Measurements from ENCODE around the gene AKIRIN1. TPM values are rescaled to one million over a fixed set of nuclear protein-coding genes. Genes with fewer than 3 reads are reported as not detected.
"Not testable (repeated sequence)": the region's sequence is repeated elsewhere in the genome, so short reads cannot be mapped to it uniquely, and the experiment has no call there.

AKIRIN1 gene, protein sequence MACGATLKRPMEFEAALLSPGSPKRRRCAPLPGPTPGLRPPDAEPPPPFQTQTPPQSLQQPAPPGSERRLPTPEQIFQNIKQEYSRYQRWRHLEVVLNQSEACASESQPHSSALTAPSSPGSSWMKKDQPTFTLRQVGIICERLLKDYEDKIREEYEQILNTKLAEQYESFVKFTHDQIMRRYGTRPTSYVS
- total RNA-seq: 10 to 100 TPM; 65.7 to 86.0 TPM

- peak; percentile 98 for DNase-seq
- H3K9me3 Mint-ChIP-seq (ENCODE audit: low read depth): no peaks in the 10 kb centered on the region
- H3K4me1 Mint-ChIP-seq: peaks cover 55% of the 10 kb centered on the region
- intact Hi-C loops (cut with DNase I, micrococcal nuclease): loop anchor here (1.0 to 10.0 kb wide), 13 partner anchors 12 to 1299 kb away; partner anchors contain the start of genes MYCBP (in 2 of the 2), NDUFS5 (in 2 of the 2), RRAGC (in 2 of the 2) and CDCA8 (in 1 of the 2)
- CTCF ChIA-PET: interaction anchor here (1.1 kb wide), 1 partner anchor 15 kb away, joined by 5 read pairs; no protein-coding TSS in a partner anchor
- peaks cover 30% of the 10 kb centered on the region for H3K36me3 Mint-ChIP-seq (ENCODE audit: low read depth)
- POLR2A ChIA-PET: interaction anchor here (1.0 kb wide), 1 partner anchor 41 kb away, joined by 6 read pairs; no protein-coding TSS in a partner anchor
- peak within 1 kb of the TSS; percentile 87 for H3K4me3 Mint-ChIP-seq
- peak; percentile 91 for ATAC-seq
- H3K27ac Mint-ChIP-seq: peak within 1 kb of the TSS; percentile 88
- no peaks in the 10 kb centered on the region for H3K27me3 Mint-ChIP-seq
Observed at GRCh38 chr1:38990738-38991637, at the start of gene AKIRIN1. TSS of gene AKIRIN1 (plus strand) at chr1:38991276. CDS start at chr1:38991381, 105 bp downstream.

GRCh38 chr1:38941527-38942019 is 49.5 kb upstream of the AKIRIN1 start, which contains the start of gene RHBDL2:
TSS of gene RHBDL2 (minus strand) at chr1:38941830. CDS start at chr1:38919212, 22,618 bp downstream.
- intact Hi-C loops (cut with DNase I, micrococcal nuclease): no loop called here
- CTCF ChIA-PET: interaction anchor here (1.2 kb wide), 1 partner anchor 47 kb away, joined by 3 read pairs; no protein-coding TSS in a partner anchor
- H3K4me3 Mint-ChIP-seq: no peak within 1 kb of the TSS
- POLR2A ChIA-PET: no interaction called here
- DNase-seq (no peak), ATAC-seq (no peak)
- H3K4me1 Mint-ChIP-seq: no peaks in the 10 kb centered on the region
- peaks cover 2% of the 10 kb centered on the region for H3K27me3 Mint-ChIP-seq
- H3K27ac Mint-ChIP-seq: peak within 1 kb of the TSS; percentile 11
- no peaks in the 10 kb centered on the region for H3K36me3 Mint-ChIP-seq (ENCODE audit: low read depth)
- H3K9me3 Mint-ChIP-seq (ENCODE audit: low read depth): no peaks in the 10 kb centered on the region

DNA sequence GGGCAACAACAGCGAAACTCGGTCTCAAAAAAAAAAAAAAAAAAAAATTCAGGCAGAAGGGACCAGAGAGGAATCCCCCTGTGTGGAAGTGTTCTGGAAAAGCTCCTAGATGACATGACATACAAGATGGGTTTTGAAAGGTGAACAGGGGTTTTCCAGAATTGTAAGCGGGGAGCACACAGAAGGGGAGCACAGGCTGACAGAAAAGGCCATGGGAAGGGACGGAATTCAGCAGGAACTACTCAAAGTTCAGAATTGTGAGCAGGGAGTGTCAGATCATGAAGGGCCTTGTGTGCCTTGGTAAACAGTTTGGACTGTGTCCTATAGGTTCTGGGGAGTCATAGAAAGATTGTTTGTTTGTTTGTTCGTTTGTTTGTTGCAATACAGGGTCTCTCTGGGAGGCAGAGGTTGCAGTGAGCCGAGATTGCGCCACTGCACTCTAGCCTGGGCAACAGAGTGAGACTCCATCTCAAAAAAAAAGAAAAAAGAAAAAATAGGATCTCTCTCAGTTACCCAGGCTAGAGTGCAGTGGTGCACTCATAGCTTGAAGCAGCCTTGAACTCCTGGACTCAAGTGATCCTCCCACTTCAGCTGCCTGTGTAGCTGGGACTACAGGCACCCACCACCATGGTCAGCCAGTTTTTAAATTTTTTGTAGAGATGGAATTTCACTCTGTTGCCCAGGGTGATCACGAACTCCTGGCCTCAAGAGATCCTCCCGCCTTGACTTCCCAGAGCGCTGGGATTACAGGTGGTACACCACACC is 48.2 kb upstream of the AKIRIN1 start:
- POLR2A ChIA-PET: interaction anchor here (0.6 kb wide), 1 partner anchor 739 kb away, joined by 3 read pairs; no protein-coding TSS in a partner anchor
- no peaks in the 10 kb centered on the region for H3K27me3 Mint-ChIP-seq
- H3K4me1 Mint-ChIP-seq: no peaks in the 10 kb centered on the region
- intact Hi-C loops (cut with DNase I, micrococcal nuclease): no loop called here
- peak overlapping the region; percentile 11 for H3K27ac Mint-ChIP-seq
- no peak overlapping the region for H3K4me3 Mint-ChIP-seq
- no peaks in the 10 kb centered on the region for H3K36me3 Mint-ChIP-seq (ENCODE audit: low read depth)
- CTCF ChIA-PET: interaction anchor here (1.2 to 1.5 kb wide), 2 partner anchors 14 to 46 kb away, joined by 3 read pairs; no protein-coding TSS in a partner anchor
- H3K9me3 Mint-ChIP-seq (ENCODE audit: low read depth): no peaks in the 10 kb centered on the region
- DNase-seq: no peak
- ATAC-seq: no peak

DNA sequence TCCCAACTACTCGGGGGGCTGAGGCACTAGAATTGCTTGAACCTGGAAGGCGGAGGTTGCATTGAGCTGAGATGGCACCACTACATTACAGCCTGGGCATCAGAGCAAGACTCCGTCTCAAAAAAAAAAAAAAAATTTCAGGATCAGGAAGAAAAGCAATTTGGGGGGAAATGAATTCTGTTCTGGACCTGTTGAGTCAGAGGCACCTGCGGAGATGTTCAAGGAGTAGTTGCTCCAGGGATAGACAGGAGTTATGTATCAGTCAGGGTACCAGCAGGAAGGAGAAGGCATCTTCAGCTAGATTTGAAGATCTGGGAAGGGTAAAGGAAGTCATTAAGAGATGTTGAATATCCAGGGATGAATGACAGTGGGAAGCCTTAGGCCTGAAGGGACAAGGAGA is 46.5 kb upstream of the AKIRIN1 start:
- ATAC-seq: no peak
- ChIA-PET POLR2A (interaction anchor here (0.6 kb wide), 1 partner anchor 8 kb away, joined by 4 read pairs; no protein-coding TSS in a partner anchor), CTCF (interaction anchor here (1.0 kb wide), 1 partner anchor 148 kb away, joined by 3 read pairs; no protein-coding TSS in a partner anchor)
- Mint-ChIP-seq H3K27me3 (no peaks in the 10 kb centered on the region), H3K27ac (no peak overlapping the region), H3K9me3 (ENCODE audit: low read depth) (no peaks in the 10 kb centered on the region), H3K4me1 (no peaks in the 10 kb centered on the region), H3K36me3 (ENCODE audit: low read depth) (no peaks in the 10 kb centered on the region), H3K4me3 (no peak overlapping the region)
- intact Hi-C loops (cut with DNase I, micrococcal nuclease): no loop called here
- no peak for DNase-seq

GRCh38 chr1:38950553-38950952 is 40.5 kb upstream of the AKIRIN1 start:
- no peak for DNase-seq
- ChIA-PET POLR2A (no interaction called here), CTCF (no interaction called here)
- intact Hi-C loops (cut with DNase I, micrococcal nuclease): no loop called here
- no peak overlapping the region for H3K4me3 Mint-ChIP-seq
- ATAC-seq: no peak
- no peaks in the 10 kb centered on the region for H3K9me3 Mint-ChIP-seq (ENCODE audit: low read depth)
- no peak overlapping the region for H3K27ac Mint-ChIP-seq
- peaks cover 9% of the 10 kb centered on the region for H3K4me1 Mint-ChIP-seq
- H3K27me3 Mint-ChIP-seq: no peaks in the 10 kb centered on the region
- no peaks in the 10 kb centered on the region for H3K36me3 Mint-ChIP-seq (ENCODE audit: low read depth)

GRCh38 chr1:38953433-38953860 is 37.6 kb upstream of the AKIRIN1 start:
- Mint-ChIP-seq H3K4me1 (peaks cover 9% of the 10 kb centered on the region), H3K9me3 (ENCODE audit: low read depth) (no peaks in the 10 kb centered on the region), H3K27me3 (no peaks in the 10 kb centered on the region), H3K36me3 (ENCODE audit: low read depth) (no peaks in the 10 kb centered on the region), H3K4me3 (no peak overlapping the region), H3K27ac (no peak overlapping the region)
- ATAC-seq: no peak
- intact Hi-C loops (cut with DNase I, micrococcal nuclease): no loop called here
- DNase-seq: no peak
- ChIA-PET CTCF (interaction anchor here (0.7 to 0.9 kb wide), 2 partner anchors 12 to 145 kb away, joined by 4 read pairs; no protein-coding TSS in a partner anchor), POLR2A (no interaction called here)

GRCh38 chr1:38958967-38959366 is 32.1 kb upstream of the AKIRIN1 start:
- Mint-ChIP-seq H3K27ac (no peak overlapping the region), H3K9me3 (ENCODE audit: low read depth) (no peaks in the 10 kb centered on the region), H3K27me3 (no peaks in the 10 kb centered on the region), H3K36me3 (ENCODE audit: low read depth) (no peaks in the 10 kb centered on the region), H3K4me1 (peaks cover 3% of the 10 kb centered on the region), H3K4me3 (no peak overlapping the region)
- ChIA-PET POLR2A (no interaction called here), CTCF (no interaction called here)
- ATAC-seq (no peak), DNase-seq (no peak)
- intact Hi-C loops (cut with DNase I, micrococcal nuclease): no loop called here

DNA sequence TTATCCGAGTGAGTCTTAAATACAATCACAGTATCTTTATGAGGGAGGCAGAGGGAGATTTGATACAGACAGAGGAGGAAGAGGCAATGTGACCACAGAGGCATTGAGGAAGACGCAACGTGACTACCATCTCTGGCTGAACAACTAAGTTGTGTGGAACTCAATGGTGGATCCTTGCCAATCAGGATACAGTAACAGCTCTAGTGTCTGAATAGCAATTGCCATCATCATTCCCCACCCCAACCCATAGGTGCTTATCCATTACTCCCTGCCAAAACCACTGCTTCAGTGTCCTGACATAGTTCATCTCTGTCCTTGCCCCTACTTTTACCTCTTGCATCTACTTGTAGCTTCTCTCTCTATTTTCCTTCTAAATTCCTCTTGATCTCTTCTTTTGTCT is 29.0 kb upstream of the AKIRIN1 start:
- Mint-ChIP-seq H3K36me3 (ENCODE audit: low read depth) (no peaks in the 10 kb centered on the region), H3K4me3 (no peak overlapping the region), H3K4me1 (peaks cover 5% of the 10 kb centered on the region), H3K27ac (no peak overlapping the region), H3K9me3 (ENCODE audit: low read depth) (no peaks in the 10 kb centered on the region), H3K27me3 (no peaks in the 10 kb centered on the region)
- ChIA-PET POLR2A (no interaction called here), CTCF (no interaction called here)
- ATAC-seq (no peak), DNase-seq (no peak)
- intact Hi-C loops (cut with DNase I, micrococcal nuclease): no loop called here

DNA sequence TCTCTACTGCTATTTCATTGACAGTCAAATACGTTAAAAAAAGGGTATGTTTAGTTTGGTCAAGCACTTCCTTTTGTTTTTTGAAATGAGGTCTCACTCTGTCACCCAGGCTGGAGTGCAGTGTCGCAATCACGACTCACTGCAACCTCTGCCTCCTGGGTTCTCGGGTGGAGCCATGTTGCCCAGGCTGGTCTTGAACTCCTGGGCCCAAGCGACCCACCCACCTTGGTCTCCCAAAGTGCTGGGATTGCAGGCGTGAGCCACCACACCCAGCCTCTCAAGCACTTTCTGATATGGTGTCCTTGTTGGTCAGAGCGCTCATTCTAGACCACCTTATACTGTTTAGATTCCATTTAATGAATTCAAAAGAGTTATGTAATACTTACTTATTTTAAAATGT is 28.5 kb upstream of the AKIRIN1 start:
- H3K27me3 Mint-ChIP-seq: no peaks in the 10 kb centered on the region
- intact Hi-C loops (cut with DNase I, micrococcal nuclease): no loop called here
- ChIA-PET POLR2A (no interaction called here), CTCF (no interaction called here)
- H3K4me3 Mint-ChIP-seq: no peak overlapping the region
- peaks cover 5% of the 10 kb centered on the region for H3K4me1 Mint-ChIP-seq
- no peak overlapping the region for H3K27ac Mint-ChIP-seq
- H3K9me3 Mint-ChIP-seq (ENCODE audit: low read depth): no peaks in the 10 kb centered on the region
- no peak for DNase-seq
- H3K36me3 Mint-ChIP-seq (ENCODE audit: low read depth): no peaks in the 10 kb centered on the region
- no peak for ATAC-seq

GRCh38 chr1:38964140-38964548 is 26.9 kb upstream of the AKIRIN1 start:
- Mint-ChIP-seq H3K4me1 (peaks cover 5% of the 10 kb centered on the region), H3K27ac (no peak overlapping the region), H3K9me3 (ENCODE audit: low read depth) (no peaks in the 10 kb centered on the region), H3K36me3 (ENCODE audit: low read depth) (no peaks in the 10 kb centered on the region), H3K27me3 (no peaks in the 10 kb centered on the region), H3K4me3 (no peak overlapping the region)
- ATAC-seq (peak; percentile 74), DNase-seq (peak; percentile 29)
- ChIA-PET POLR2A (no interaction called here), CTCF (no interaction called here)
- intact Hi-C loops (cut with DNase I, micrococcal nuclease): no loop called here

DNA sequence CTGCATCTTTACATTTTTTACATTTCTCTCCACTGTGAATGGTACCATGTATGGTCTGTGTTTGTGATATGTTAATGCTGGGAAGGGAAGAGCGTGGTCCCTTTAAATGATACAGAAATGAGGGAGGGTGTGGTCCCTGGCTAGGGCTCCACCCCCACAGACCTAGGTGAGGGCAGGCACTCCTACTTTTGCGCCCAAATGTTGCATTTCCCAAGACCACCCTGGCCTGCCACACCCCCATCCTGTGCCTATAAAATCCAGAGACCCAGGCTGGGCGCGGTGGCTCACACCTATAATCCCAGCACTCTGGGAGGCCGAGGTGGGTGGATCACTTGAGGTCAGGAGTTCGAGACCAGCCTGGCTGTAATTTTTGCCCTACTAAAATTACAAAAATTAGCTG is 17.9 kb upstream of the AKIRIN1 start:
- POLR2A ChIA-PET; ATAC-seq; H3K36me3 Mint-ChIP-seq (ENCODE audit: low read depth); intact Hi-C loops (cut with DNase I, micrococcal nuclease); DNase-seq; H3K27ac Mint-ChIP-seq; H3K4me1 Mint-ChIP-seq; H3K9me3 Mint-ChIP-seq (ENCODE audit: low read depth); H3K27me3 Mint-ChIP-seq; CTCF ChIA-PET; H3K4me3 Mint-ChIP-seq: not testable (repeated sequence)

All from activated CD4-positive, alpha-beta T cell treated with anti-CD3 and anti-CD28 coated beads for 36 hours (primary cell).